Stimulated activated CD8-positive, alpha-beta memory T cell treated with anti-CD3 and anti-CD28 coated beads, Interleukin-4, amount 100 ng/mL, for 4 hours (primary cell): Measurements from ENCODE around the gene ZFAND2B.

Experiments
- DNase-seq, 2 donors: peaks; one replicate each; pipeline ENCODE4 v3.0.0-alpha.2; 2020; ENCODE audit warnings: low read depth in 2 of 2, low spot score in 1 of 2

ZFAND2B gene

GRCh38 chr2:219204425-219205164 is 2.0 kb upstream of the ZFAND2B start:
- no peak for DNase-seq

- DNase-seq, result no peak
Observed at GRCh38 chr2:219205165-219205538, 1.4 kb upstream of the ZFAND2B start.

GRCh38 chr2:219205981-219206327 is 628 bp upstream of the ZFAND2B start:
- no peak for DNase-seq

- no peak for DNase-seq
Observed at GRCh38 chr2:219207134-219207883, 727 bp downstream of the ZFAND2B start.

- no peak for DNase-seq
Observed at GRCh38 chr2:219207884-219208740, 1.5 kb downstream of the ZFAND2B start.

- DNase-seq, result no peak
Observed at GRCh38 chr2:219209236-219210195, 2.9 kb downstream of the ZFAND2B start.

- DNase-seq, result no peak
Observed at GRCh38 chr2:219210196-219210885, 3.8 kb downstream of the ZFAND2B start.

- no peak for DNase-seq
Observed at GRCh38 chr2:219210886-219211362, 4.3 kb downstream of the ZFAND2B start.

GRCh38 chr2:219213026-219213415 is 6.4 kb downstream of the ZFAND2B start:
- DNase-seq, result no peak

- DNase-seq, result no peak
Observed at GRCh38 chr2:219213486-219214071, 7.0 kb downstream of the ZFAND2B start.

- no peak for DNase-seq
Observed at GRCh38 chr2:219214141-219214540, 7.6 kb downstream of the ZFAND2B start.

- DNase-seq, result no peak
Observed at GRCh38 chr2:219214786-219215185, 8.2 kb downstream of the ZFAND2B start.

- DNase-seq, result no peak
Observed at GRCh38 chr2:219215871-219216534, 9.4 kb downstream of the ZFAND2B start.

GRCh38 chr2:219216535-219216915 is 9.9 kb downstream of the ZFAND2B start:
- no peak for DNase-seq

- no peak for DNase-seq
Observed at GRCh38 chr2:219218217-219218731, 11.7 kb downstream of the ZFAND2B start.

GRCh38 chr2:219218732-219219701 is 12.4 kb downstream of the ZFAND2B start, which contains the start of gene ABCB6:
Gene ABCB6 (minus strand): TSS chr2:219218958. CDS start chr2:219218673, 285 bp downstream.
- DNase-seq, result peak; percentile 76 to 78

- DNase-seq, result no peak
Observed at GRCh38 chr2:219219784-219220532, 13.4 kb downstream of the ZFAND2B start.
